ENCODE measurements around the gene SETDB2.

SETDB2 gene

GRCh38 chr13:49443704-49444523 lies at the start of gene SETDB2, which contains the start of gene CAB39L:
Gene SETDB2, plus strand, starts transcription at chr13:49444274. Its CDS starts 7,620 bp downstream, at chr13:49451894.
Gene CAB39L, minus strand, starts transcription at chr13:49444064. Its CDS starts 61,154 bp downstream, at chr13:49382910.
- TF ChIP-seq CTCF (IDR thresholded peaks at IDR 0.05; ENCODE audit: low read depth, low read length) = no peak; the same call in 1 of the 2 replicates
- peak within 1 kb of the TSS; percentile 90 for H3K4me3 ChIP-seq (ENCODE audit: low read depth, low read length)

- H3K4me3 ChIP-seq (ENCODE audit: low read depth, low read length) = no peak overlapping the region
- TF ChIP-seq CTCF (IDR thresholded peaks at IDR 0.05; ENCODE audit: low read depth, low read length) = no peak
Observed at GRCh38 chr13:49395451-49395865, 48.6 kb upstream of the SETDB2 start.

GRCh38 chr13:49395878-49396380 lies 48.1 kb upstream of the SETDB2 start:
- TF ChIP-seq CTCF (IDR thresholded peaks at IDR 0.05; ENCODE audit: low read depth, low read length) = no peak
- H3K4me3 ChIP-seq (ENCODE audit: low read depth, low read length) = no peak overlapping the region

- no peak overlapping the region for H3K4me3 ChIP-seq (ENCODE audit: low read depth, low read length)
- TF ChIP-seq CTCF (IDR thresholded peaks at IDR 0.05; ENCODE audit: low read depth, low read length) = no peak
Observed at GRCh38 chr13:49399801-49400472, 44.1 kb upstream of the SETDB2 start.

GRCh38 chr13:49400755-49401659 lies 43.1 kb upstream of the SETDB2 start:
- no peak for TF ChIP-seq CTCF (IDR thresholded peaks at IDR 0.05; ENCODE audit: low read depth, low read length)

GRCh38 chr13:49403996-49404702 lies 39.9 kb upstream of the SETDB2 start:
- TF ChIP-seq CTCF (IDR thresholded peaks at IDR 0.05; ENCODE audit: low read depth, low read length) = no peak

More at GRCh38 chr13:49400755-49401659, 43.1 kb upstream of the SETDB2 start:
- peak overlapping the region; percentile 43 for H3K4me3 ChIP-seq (ENCODE audit: low read depth, low read length)

More at GRCh38 chr13:49403996-49404702, 39.9 kb upstream of the SETDB2 start:
- no peak overlapping the region for H3K4me3 ChIP-seq (ENCODE audit: low read depth, low read length)

Measured in WI38 (cell line).